ENCODE results near the gene PSME3.

GRCh38 chr17:42880776-42881310 is 47.6 kb downstream of the PSME3 start:
- TF ChIP-seq CTCF (conservative IDR thresholded peaks at IDR 0.05) (no peak), EZH2 (IDR thresholded peaks at IDR 0.05; ENCODE audit: low read depth) (no peak)

All from PC-9 (cell line).